Caco-2 (cell line): Measurements from ENCODE around the gene LCNL1. TPM values are rescaled to one million over a fixed set of nuclear protein-coding genes. Genes with fewer than 3 reads are reported as not detected.

ENCODE experiments used
- BruUV-seq: library from RNA; stranded (reverse); fragments of 400-500 nt; replicated peaks from 2 replicates; lab custom pipeline; 2021; lab: Mats Ljungman, UMichigan
- CTCF ChIA-PET: fragments of 300-600 bp; sonication (Branson Sonifier 250); formaldehyde crosslinking; loops from one replicate; lab custom pipeline; 2022; ENCODE audit warnings: antibody characterized with exemption; lab: Charles Lee
- POLR2A ChIA-PET: fragments of 300-600 bp; sonication (Branson Sonifier 250); formaldehyde crosslinking; loops from one replicate; lab custom pipeline; 2022; ENCODE audit warnings: antibody characterized with exemption; lab: Charles Lee
- DNase-seq, 2 experiments: peaks; one replicate each; pipeline versions ENCODE4 v3.0.0 to v3.0.0-alpha.2; 2020 to 2022
- H3K27me3 ChIP-seq: replicated peaks from 2 replicates; pipeline ENCODE4 v1.6.0; 2011; ENCODE audit warnings: low read length; ENCODE audit not compliant: control insufficient read depth, insufficient read depth
- H3K36me3 ChIP-seq: 2 replicates; pipeline ENCODE4 v1.5.1; 2011; ENCODE audit warnings: low read length; ENCODE audit not compliant: control insufficient read depth, insufficient read depth
- H3K4me1 ChIP-seq: fragments of 250-450 bp; sonication (Bioruptor Pico); 2 replicates; pipeline ENCODE4 v1.5.1; 2020; ENCODE audit warnings: mild to moderate bottlenecking
- H3K4me3 ChIP-seq: 2 replicates; pipeline ENCODE4 v1.5.1; 2011; ENCODE audit warnings: low read depth, mild to moderate bottlenecking, control low read depth, low read length
- H3K9me3 ChIP-seq: fragments of 250-450 bp; sonication (Bioruptor Pico); 2 replicates; pipeline ENCODE4 v1.5.1; 2020; ENCODE audit warnings: mild to moderate bottlenecking, moderate library complexity
- H3K27ac Mint-ChIP-seq: one replicate; pipeline ENCODE4 v1.8.0; 2022; ENCODE audit warnings: mixed read lengths; ENCODE audit not compliant: unreplicated experiment
- H3K27me3 Mint-ChIP-seq: one replicate; pipeline ENCODE4 v1.8.0; 2022; ENCODE audit warnings: mixed read lengths; ENCODE audit not compliant: insufficient read depth, unreplicated experiment
- H3K36me3 Mint-ChIP-seq: one replicate; pipeline ENCODE4 v1.8.0; 2022; ENCODE audit warnings: mild to moderate bottlenecking, mixed read lengths; ENCODE audit not compliant: insufficient read depth, unreplicated experiment
- H3K4me1 Mint-ChIP-seq: one replicate; pipeline ENCODE4 v1.8.0; 2022; ENCODE audit warnings: low read depth, mixed read lengths; ENCODE audit not compliant: unreplicated experiment
- H3K4me3 Mint-ChIP-seq: one replicate; pipeline ENCODE4 v1.8.0; 2022; ENCODE audit warnings: mild to moderate bottlenecking, moderate library complexity, mixed read lengths; ENCODE audit not compliant: unreplicated experiment
- H3K9me3 Mint-ChIP-seq: one replicate; pipeline ENCODE4 v1.8.0; 2022; ENCODE audit warnings: mixed read lengths; ENCODE audit not compliant: unreplicated experiment
- intact Hi-C: fragments of 100-400 bp; cut with micrococcal nuclease; formaldehyde crosslinking; loops from one replicate; pipeline ENCODE4 v1.10.0; 2022; ENCODE audit not compliant: unreplicated experiment
- total RNA-seq: library from RNA; stranded (reverse); gene quantifications from 2 replicates; pipeline ENCODE4 v1.2.3, GENCODE V29; 2022
- TF ChIP-seq, protein P1 (sequence below), 2 experiments: fragments of 200-600 bp in 1 of 2; IDR thresholded peaks; 1 replicate in 1 of 2; 2 replicates in 1 of 2; pipeline versions ENCODE4 v1.5.1 to v1.8.0; 2011 to 2022; ENCODE audit warnings: antibody characterized with exemption in 1 of 2, control low read depth in 1 of 2, inconsistent platforms in 1 of 2, low read depth in 1 of 2, low read length in 1 of 2, mild to moderate bottlenecking in 1 of 2, moderate library complexity in 1 of 2; ENCODE audit not compliant: insufficient read depth in 1 of 2, severe bottlenecking in 1 of 2, unreplicated experiment in 1 of 2

The LCNL1 gene
- total RNA-seq, 1 experiment from 2014 or later: not detected

GRCh38 chr9:137026828-137027227 lies 44.0 kb downstream of the LCNL1 start:
- H3K9me3 Mint-ChIP-seq: no peaks in the 10 kb centered on the region
- ChIA-PET CTCF (interaction anchor here (1.9 to 3.6 kb wide), 2 partner anchors 8 to 42 kb away, joined by 6 to 42 read pairs; partner anchors contain the start of gene SAPCD2), POLR2A (no interaction called here)
- no peak for DNase-seq
- H3K4me1 Mint-ChIP-seq: peaks cover 4% of the 10 kb centered on the region
- peaks cover 1% of the 10 kb centered on the region; the same call in 1 of the 2 replicates for H3K36me3 ChIP-seq
- BruUV-seq: no TSS peak
- peak overlapping the region; percentile 82 for H3K4me3 Mint-ChIP-seq
- H3K27ac Mint-ChIP-seq: no peak overlapping the region
- H3K4me3 ChIP-seq: peak overlapping the region; percentile 49
- peaks cover 20% of the 10 kb centered on the region for H3K4me1 ChIP-seq
- TF ChIP-seq, protein P1, sequence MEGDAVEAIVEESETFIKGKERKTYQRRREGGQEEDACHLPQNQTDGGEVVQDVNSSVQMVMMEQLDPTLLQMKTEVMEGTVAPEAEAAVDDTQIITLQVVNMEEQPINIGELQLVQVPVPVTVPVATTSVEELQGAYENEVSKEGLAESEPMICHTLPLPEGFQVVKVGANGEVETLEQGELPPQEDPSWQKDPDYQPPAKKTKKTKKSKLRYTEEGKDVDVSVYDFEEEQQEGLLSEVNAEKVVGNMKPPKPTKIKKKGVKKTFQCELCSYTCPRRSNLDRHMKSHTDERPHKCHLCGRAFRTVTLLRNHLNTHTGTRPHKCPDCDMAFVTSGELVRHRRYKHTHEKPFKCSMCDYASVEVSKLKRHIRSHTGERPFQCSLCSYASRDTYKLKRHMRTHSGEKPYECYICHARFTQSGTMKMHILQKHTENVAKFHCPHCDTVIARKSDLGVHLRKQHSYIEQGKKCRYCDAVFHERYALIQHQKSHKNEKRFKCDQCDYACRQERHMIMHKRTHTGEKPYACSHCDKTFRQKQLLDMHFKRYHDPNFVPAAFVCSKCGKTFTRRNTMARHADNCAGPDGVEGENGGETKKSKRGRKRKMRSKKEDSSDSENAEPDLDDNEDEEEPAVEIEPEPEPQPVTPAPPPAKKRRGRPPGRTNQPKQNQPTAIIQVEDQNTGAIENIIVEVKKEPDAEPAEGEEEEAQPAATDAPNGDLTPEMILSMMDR (IDR thresholded peaks at IDR 0.05; ENCODE audit: insufficient read depth in 1 of 2, low read depth in 1 of 2, low read length in 1 of 2, severe bottlenecking in 1 of 2, unreplicated experiment in 1 of 2): no peak
- H3K36me3 Mint-ChIP-seq: peaks cover 11% of the 10 kb centered on the region
- no peaks in the 10 kb centered on the region for H3K27me3 ChIP-seq
- H3K27me3 Mint-ChIP-seq: no peaks in the 10 kb centered on the region
- no peaks in the 10 kb centered on the region for H3K9me3 ChIP-seq
- intact Hi-C loops: no loop called here

GRCh38 chr9:137027369-137028262 lies 44.8 kb downstream of the LCNL1 start, which contains the start of gene ABCA2:
ABCA2 (minus strand) TSS chr9:137028237; CDS start chr9:137028140, 97 bp downstream.
- peak in 1 of 2 experiments; percentile 51 for DNase-seq
- peak within 1 kb of the TSS; percentile 82 for H3K4me3 Mint-ChIP-seq
- CTCF ChIA-PET: interaction anchor here (1.9 to 3.6 kb wide), 2 partner anchors 8 to 41 kb away, joined by 6 to 42 read pairs; partner anchors contain the start of gene SAPCD2

More at GRCh38 chr9:137027369-137028262, 44.8 kb downstream of the LCNL1 start, which contains the start of gene ABCA2:
- Histone ChIP-seq H3K4me1 (peaks cover 14% of the 10 kb centered on the region), H3K9me3 (no peaks in the 10 kb centered on the region), H3K4me3 (peak within 1 kb of the TSS; percentile 75), H3K27me3 (no peaks in the 10 kb centered on the region), H3K36me3 (no peaks in the 10 kb centered on the region)
- intact Hi-C loops: loop anchor here (2.0 kb wide), 1 partner anchor 79 kb away; no protein-coding TSS in a partner anchor
- TF ChIP-seq, protein P1 (IDR thresholded peaks at IDR 0.05; ENCODE audit: insufficient read depth in 1 of 2, low read depth in 1 of 2, low read length in 1 of 2, severe bottlenecking in 1 of 2, unreplicated experiment in 1 of 2): no peak
- H3K36me3 Mint-ChIP-seq: peaks cover 5% of the 10 kb centered on the region
- POLR2A ChIA-PET: no interaction called here
- H3K4me1 Mint-ChIP-seq: no peaks in the 10 kb centered on the region
- H3K27ac Mint-ChIP-seq: peak within 1 kb of the TSS; percentile 42
- H3K27me3 Mint-ChIP-seq: no peaks in the 10 kb centered on the region
- H3K9me3 Mint-ChIP-seq: no peaks in the 10 kb centered on the region
- no TSS peak for BruUV-seq
